Fibroblast of lung (primary cell): Measurements from ENCODE around the gene TAGLN2. TPM values are rescaled to one million over a fixed set of nuclear protein-coding genes. Genes with fewer than 3 reads are reported as not detected.

Experiments used
- DNase-seq, 2 donors: peaks; one replicate each; pipeline versions ENCODE4 v3.0.0 to v3.0.0-alpha.2; 2010; ENCODE audit warnings: low read depth in 2 of 2
- H2AFZ ChIP-seq: 2 replicates; pipeline ENCODE4 v1.5.1; 2012; ENCODE audit warnings: low read length, control low read depth, inconsistent platforms
- H3K27ac ChIP-seq: 2 replicates; pipeline ENCODE4 v1.5.1; 2011; ENCODE audit warnings: low read length, control low read depth; ENCODE audit not compliant: insufficient read depth
- H3K27me3 ChIP-seq: 2 replicates; pipeline ENCODE4 v1.5.1; 2011; ENCODE audit warnings: mild to moderate bottlenecking, low read length; ENCODE audit not compliant: control insufficient read depth, insufficient read depth
- H3K36me3 ChIP-seq: 2 replicates; pipeline ENCODE4 v1.5.1; 2011; ENCODE audit warnings: low read length; ENCODE audit not compliant: control insufficient read depth, insufficient read depth
- H3K4me1 ChIP-seq: 2 replicates; pipeline ENCODE4 v1.5.1; 2011; ENCODE audit warnings: low read length; ENCODE audit not compliant: control insufficient read depth, insufficient read depth; ENCODE audit errors: extremely low read depth
- H3K4me2 ChIP-seq: 2 replicates; pipeline ENCODE4 v1.5.1; 2011; ENCODE audit warnings: low read length, control low read depth; ENCODE audit not compliant: insufficient read depth; ENCODE audit errors: extremely low read depth
- H3K4me3 ChIP-seq, 4 experiments: fragments of 200-600 bp in 1 of 4; sonication (generic) in 1 of 4; replicated peaks in 1 of 4; 2 replicates each; pipeline ENCODE4 v1.5.1; 2011 to 2016; ENCODE audit warnings: low read length in 4 of 4, low read depth in 3 of 4, mild to moderate bottlenecking in 3 of 4, control low read depth in 2 of 4, inconsistent platforms in 1 of 4, mixed read lengths in 1 of 4; ENCODE audit not compliant: insufficient read depth in 1 of 4; ENCODE audit errors: control extremely low read depth in 1 of 4
- H3K79me2 ChIP-seq: 2 replicates; pipeline ENCODE4 v1.5.1; 2012; ENCODE audit warnings: mild to moderate bottlenecking, low read length, inconsistent platforms; ENCODE audit not compliant: control insufficient read depth, insufficient read depth
- H3K9ac ChIP-seq: 2 replicates; pipeline ENCODE4 v1.5.1; 2011; ENCODE audit warnings: mild to moderate bottlenecking, low read length, control low read depth; ENCODE audit not compliant: insufficient read depth
- H3K9me3 ChIP-seq: 2 replicates; pipeline ENCODE4 v1.5.1; 2012; ENCODE audit warnings: low read depth, low read length; ENCODE audit not compliant: control insufficient read depth, insufficient read depth
- H4K20me1 ChIP-seq: 2 replicates; pipeline ENCODE4 v1.5.1; 2011; ENCODE audit warnings: low read length; ENCODE audit not compliant: control insufficient read depth, insufficient read depth; ENCODE audit errors: extremely low read depth
- EZH2 ChIP-seq: IDR thresholded peaks from 2 replicates; pipeline ENCODE4 v1.5.1; 2012; ENCODE audit warnings: low read length, control low read depth, mild to moderate bottlenecking; ENCODE audit errors: missing control alignments
- polyA plus RNA-seq, 2 donors: library from polyadenylated mRNA; depleted of rRNA in 1 of 2; stranded (reverse) in 1 of 2; unstranded in 1 of 2; fragments of >200 nt; gene quantifications; 2 replicates each; pipeline ENCODE4 v1.2.1, GENCODE V29; 2011 to 2012; ENCODE audit warnings: missing spikeins in 1 of 2
- total RNA-seq: library from RNA; depleted of rRNA; stranded (reverse); fragments of >200 nt; gene quantifications from 2 replicates; pipeline ENCODE4 v1.2.1, GENCODE V29; 2014
- TF ChIP-seq, protein P1 (sequence below), 2 donors: IDR thresholded peaks in 1 of 2; conservative IDR thresholded peaks in 1 of 2; 1 replicate in 1 of 2; 2 replicates in 1 of 2; pipeline ENCODE4 v1.5.1; 2011 to 2012; ENCODE audit warnings: low read length in 2 of 2, control low read depth in 1 of 2, inconsistent platforms in 1 of 2, low read depth in 1 of 2, mild to moderate bottlenecking in 1 of 2

Gene TAGLN2
- total and polyA plus RNA-seq, 2 donors (not counting 1 experiment from before 2014, with no cell fraction given) = 300 to 718 TPM

DNA sequence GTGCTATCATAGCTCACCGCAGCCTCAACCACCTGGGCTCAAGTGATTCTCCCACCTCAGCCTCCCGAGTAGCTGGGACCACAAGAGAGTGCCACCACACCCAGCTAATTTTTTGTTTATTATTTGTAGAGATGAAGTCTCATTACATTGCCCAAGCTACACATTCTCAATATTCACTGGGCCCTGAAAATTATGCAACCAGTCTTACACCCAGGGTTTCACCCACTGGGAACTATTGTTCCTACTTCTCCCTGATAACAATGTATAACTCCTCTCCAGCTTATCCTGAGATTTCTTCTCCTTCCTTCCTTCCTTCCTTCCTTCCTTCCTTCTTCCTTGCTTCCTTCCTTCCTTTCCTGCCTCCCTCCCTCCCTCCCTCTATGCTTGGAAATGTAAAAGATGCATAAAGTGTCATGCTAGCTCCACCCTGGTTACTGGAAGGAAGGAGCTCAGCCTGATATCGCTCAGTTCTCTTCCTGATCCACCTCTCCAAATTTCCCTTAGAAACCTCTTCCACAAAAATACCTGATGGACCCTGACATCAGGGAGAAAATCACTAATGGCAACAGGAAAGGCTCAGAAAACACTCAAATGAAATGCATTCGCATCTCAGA is 51.7 kb downstream of the TAGLN2 start:
- H3K9me3 ChIP-seq = no peaks in the 10 kb centered on the region
- TF ChIP-seq EZH2 = no peak
- TF ChIP-seq, protein P1, sequence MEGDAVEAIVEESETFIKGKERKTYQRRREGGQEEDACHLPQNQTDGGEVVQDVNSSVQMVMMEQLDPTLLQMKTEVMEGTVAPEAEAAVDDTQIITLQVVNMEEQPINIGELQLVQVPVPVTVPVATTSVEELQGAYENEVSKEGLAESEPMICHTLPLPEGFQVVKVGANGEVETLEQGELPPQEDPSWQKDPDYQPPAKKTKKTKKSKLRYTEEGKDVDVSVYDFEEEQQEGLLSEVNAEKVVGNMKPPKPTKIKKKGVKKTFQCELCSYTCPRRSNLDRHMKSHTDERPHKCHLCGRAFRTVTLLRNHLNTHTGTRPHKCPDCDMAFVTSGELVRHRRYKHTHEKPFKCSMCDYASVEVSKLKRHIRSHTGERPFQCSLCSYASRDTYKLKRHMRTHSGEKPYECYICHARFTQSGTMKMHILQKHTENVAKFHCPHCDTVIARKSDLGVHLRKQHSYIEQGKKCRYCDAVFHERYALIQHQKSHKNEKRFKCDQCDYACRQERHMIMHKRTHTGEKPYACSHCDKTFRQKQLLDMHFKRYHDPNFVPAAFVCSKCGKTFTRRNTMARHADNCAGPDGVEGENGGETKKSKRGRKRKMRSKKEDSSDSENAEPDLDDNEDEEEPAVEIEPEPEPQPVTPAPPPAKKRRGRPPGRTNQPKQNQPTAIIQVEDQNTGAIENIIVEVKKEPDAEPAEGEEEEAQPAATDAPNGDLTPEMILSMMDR (conservative IDR thresholded peaks at IDR 0.05 in 1 of 2, IDR thresholded peaks at IDR 0.05 in 1 of 2; ENCODE audit: low read depth in 1 of 2, low read length in 2 of 2) = no peak
- H3K4me3 ChIP-seq = no peak overlapping the region
- no peak overlapping the region for H3K4me2 ChIP-seq
- H3K4me1 ChIP-seq = peaks cover 10% of the 10 kb centered on the region
- H3K36me3 ChIP-seq = no peaks in the 10 kb centered on the region
- H3K27me3 ChIP-seq = no peaks in the 10 kb centered on the region
- H3K9ac ChIP-seq = no peak overlapping the region
- no peak for DNase-seq
- no peak overlapping the region for H2AFZ ChIP-seq
- H4K20me1 ChIP-seq = no peaks in the 10 kb centered on the region
- no peaks in the 10 kb centered on the region for H3K79me2 ChIP-seq
- H3K27ac ChIP-seq = no peak overlapping the region

DNA sequence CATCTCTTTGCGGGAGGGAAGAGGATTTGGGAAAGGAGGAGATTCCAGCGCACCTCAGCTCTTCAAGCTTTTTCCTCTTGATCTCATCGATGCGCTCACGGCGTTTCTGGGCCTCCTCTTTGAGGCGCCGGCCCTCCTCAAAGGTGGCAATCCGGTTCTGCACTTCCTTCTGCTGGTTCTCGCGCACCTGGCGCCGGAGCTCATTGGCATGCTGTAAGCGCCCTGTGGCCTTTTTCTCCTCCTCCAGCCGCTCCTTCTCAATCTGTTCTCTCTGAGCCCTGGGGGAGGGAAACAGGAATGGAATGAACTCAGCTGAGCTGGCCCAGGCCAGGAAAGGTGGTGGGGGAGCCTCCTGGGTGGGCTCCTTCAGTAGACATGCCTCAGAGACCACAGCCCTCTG is 52.4 kb downstream of the TAGLN2 start:
- Histone ChIP-seq H3K27ac (no peak overlapping the region), H3K9me3 (no peaks in the 10 kb centered on the region), H2AFZ (no peak overlapping the region), H3K9ac (no peak overlapping the region), H3K4me2 (no peak overlapping the region), H3K4me3 (no peak overlapping the region), H3K36me3 (no peaks in the 10 kb centered on the region), H4K20me1 (no peaks in the 10 kb centered on the region), H3K79me2 (no peaks in the 10 kb centered on the region), H3K27me3 (no peaks in the 10 kb centered on the region), H3K4me1 (peaks cover 10% of the 10 kb centered on the region)
- no peak for DNase-seq
- TF ChIP-seq EZH2 = no peak
- TF ChIP-seq, protein P1 (conservative IDR thresholded peaks at IDR 0.05 in 1 of 2, IDR thresholded peaks at IDR 0.05 in 1 of 2; ENCODE audit: low read depth in 1 of 2, low read length in 2 of 2) = no peak

DNA sequence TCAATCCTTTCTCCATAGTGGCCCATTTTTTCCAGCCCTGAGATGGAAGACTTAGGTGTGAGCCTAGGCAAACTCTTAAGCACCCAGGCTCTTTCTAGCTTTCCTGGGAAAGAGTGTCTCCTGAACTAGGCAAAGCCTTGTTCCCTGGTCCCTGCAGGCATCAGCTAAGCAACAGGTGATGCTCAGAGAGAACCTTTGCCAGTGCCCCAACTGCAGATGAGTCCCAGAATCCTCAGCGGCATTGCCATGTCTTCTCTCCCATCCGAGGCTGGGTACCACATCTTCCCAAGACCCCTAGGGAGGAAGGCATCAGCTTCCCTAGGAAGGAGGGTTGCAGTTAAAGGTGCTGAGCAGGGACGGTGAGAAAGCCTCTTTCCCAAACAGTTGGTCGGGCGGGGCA is 54.6 kb downstream of the TAGLN2 start:
- no peak overlapping the region for H3K9ac ChIP-seq
- DNase-seq = no peak
- TF ChIP-seq, protein P1 (conservative IDR thresholded peaks at IDR 0.05 in 1 of 2, IDR thresholded peaks at IDR 0.05 in 1 of 2; ENCODE audit: low read depth in 1 of 2, low read length in 2 of 2) = no peak
- no peak for TF ChIP-seq EZH2
- H3K36me3 ChIP-seq = no peaks in the 10 kb centered on the region
- H3K79me2 ChIP-seq = no peaks in the 10 kb centered on the region
- H3K9me3 ChIP-seq = no peaks in the 10 kb centered on the region
- no peaks in the 10 kb centered on the region for H3K27me3 ChIP-seq
- no peak overlapping the region for H2AFZ ChIP-seq
- peaks cover 12% of the 10 kb centered on the region for H3K4me1 ChIP-seq
- H4K20me1 ChIP-seq = no peaks in the 10 kb centered on the region
- no peak overlapping the region for H3K4me2 ChIP-seq
- H3K27ac ChIP-seq = no peak overlapping the region
- H3K4me3 ChIP-seq = no peak overlapping the region
